GM13977 (cell line): ENCODE measurements around the gene LIPE.

Experiments used
- DNase-seq: peaks from one replicate; pipeline ENCODE4 v3.0.0; 2012; ENCODE audit warnings: low spot score
- in situ Hi-C: fragments of 300-500 bp; cut with MboI; formaldehyde crosslinking; loops from one replicate; pipeline ENCODE4 v1.12.0; 2022; ENCODE audit warnings: low sequenced_read_pairs, low pct_unique_long_range_greater_than_20kb, mixed read lengths, inconsistent platforms; ENCODE audit not compliant: unreplicated experiment
- TF ChIP-seq, protein P1 (sequence below): IDR thresholded peaks from 2 replicates; pipeline ENCODE4 v1.5.1; 2012; ENCODE audit warnings: mild to moderate bottlenecking, control low read depth; ENCODE audit not compliant: insufficient read depth; ENCODE audit errors: extremely low read depth, missing control alignments

LIPE gene

DNA sequence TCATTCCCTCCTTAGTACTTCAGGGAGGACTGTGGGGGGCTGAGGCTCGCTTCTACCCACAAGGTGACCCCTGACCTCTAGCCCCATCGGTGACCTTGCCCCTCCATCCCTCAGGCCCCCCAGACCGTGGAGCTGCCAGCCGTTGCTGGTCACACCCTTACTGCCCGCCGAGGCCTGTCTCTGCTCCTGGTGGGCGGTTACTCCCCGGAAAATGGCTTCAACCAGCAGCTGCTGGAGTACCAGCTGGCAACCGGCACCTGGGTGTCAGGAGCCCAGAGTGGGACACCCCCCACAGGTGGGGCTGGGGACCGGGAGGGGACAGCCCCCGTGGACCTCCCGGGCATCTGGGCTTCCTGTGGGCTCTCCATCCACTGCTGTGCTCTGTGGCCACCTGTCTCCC, 69.9 kb downstream of the LIPE start:
- TF ChIP-seq, protein P1, sequence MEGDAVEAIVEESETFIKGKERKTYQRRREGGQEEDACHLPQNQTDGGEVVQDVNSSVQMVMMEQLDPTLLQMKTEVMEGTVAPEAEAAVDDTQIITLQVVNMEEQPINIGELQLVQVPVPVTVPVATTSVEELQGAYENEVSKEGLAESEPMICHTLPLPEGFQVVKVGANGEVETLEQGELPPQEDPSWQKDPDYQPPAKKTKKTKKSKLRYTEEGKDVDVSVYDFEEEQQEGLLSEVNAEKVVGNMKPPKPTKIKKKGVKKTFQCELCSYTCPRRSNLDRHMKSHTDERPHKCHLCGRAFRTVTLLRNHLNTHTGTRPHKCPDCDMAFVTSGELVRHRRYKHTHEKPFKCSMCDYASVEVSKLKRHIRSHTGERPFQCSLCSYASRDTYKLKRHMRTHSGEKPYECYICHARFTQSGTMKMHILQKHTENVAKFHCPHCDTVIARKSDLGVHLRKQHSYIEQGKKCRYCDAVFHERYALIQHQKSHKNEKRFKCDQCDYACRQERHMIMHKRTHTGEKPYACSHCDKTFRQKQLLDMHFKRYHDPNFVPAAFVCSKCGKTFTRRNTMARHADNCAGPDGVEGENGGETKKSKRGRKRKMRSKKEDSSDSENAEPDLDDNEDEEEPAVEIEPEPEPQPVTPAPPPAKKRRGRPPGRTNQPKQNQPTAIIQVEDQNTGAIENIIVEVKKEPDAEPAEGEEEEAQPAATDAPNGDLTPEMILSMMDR: no peak
- in situ Hi-C loops: no loop called here
- DNase-seq: no peak

DNA sequence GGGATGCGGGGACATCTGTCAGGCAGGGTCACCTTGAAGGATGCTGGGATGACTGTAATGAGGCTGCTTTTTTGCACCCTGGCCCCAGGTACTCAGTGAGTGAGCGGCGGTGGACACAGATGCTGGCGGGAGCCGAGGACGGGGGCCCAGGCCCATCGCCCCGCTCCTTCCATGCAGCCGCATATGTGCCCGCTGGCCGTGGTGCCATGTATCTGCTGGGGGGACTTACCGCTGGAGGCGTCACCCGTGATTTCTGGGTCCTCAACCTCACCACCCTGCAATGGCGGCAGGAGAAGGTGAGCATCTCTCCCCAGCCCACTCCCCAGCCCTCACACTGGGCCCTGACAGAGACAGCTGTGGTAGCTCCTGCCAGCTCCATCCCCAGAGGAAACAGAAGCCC, 70.5 kb downstream of the LIPE start:
- no peak for DNase-seq
- TF ChIP-seq, protein P1: no peak
- in situ Hi-C loops: no loop called here

DNA sequence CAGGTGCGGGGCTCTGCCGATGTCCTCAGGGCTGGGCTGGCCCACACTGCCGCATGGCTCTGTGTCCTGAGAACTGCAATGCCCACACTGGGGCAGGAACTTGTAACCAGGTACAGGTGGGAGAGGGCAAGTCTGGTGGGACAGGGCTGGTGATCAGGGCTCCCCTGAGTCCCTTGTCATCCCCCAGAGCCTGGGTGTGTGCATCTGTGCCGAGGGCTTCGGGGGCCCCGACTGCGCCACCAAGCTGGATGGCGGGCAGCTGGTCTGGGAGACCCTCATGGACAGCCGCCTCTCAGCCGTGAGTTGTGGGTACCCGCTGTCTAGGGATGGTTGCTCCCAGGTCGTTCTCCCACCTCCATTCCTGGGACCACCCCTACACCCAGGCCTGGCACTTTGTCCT, 71.3 kb downstream of the LIPE start:
- in situ Hi-C loops: no loop called here
- TF ChIP-seq, protein P1: no peak
- no peak for DNase-seq

DNA sequence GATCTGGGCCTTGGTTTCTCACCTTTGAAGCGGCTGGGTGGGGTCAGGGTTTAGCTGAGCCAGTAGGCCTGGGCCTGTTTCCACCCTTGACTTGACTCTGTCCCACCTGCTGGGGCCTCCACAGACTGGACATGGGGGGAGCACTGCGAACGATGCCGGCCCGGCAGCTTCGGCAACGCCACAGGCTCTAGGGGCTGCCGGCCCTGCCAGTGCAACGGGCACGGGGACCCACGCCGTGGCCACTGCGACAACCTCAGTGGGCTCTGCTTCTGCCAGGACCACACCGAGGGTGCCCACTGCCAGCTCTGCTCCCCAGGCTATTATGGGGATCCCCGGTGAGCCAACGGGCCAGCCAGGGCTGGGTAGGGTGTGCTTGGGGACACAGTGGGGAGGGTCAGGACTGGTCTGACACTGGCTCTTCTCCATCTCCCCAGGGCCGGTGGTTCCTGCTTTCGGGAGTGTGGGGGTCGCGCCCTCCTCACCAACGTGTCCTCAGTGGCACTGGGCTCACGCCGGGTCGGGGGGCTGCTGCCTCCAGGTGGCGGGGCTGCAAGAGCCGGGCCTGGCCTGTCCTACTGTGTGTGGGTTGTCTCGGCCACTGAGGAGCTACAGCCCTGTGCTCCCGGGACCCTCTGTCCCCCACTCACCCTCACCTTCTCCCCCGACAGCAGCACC, 73.7 kb downstream of the LIPE start:
- in situ Hi-C loops: no loop called here
- TF ChIP-seq, protein P1: no peak

GRCh38 chr19:42352301-42353259, 74.6 kb downstream of the LIPE start:
- TF ChIP-seq, protein P1: no peak
- in situ Hi-C loops: no loop called here
- peak; percentile 84 for DNase-seq

More for the DNA sequence above, 73.7 kb downstream of the LIPE start:
- no peak for DNase-seq
